Esophagus squamous epithelium (tissue), 5 donors: ENCODE measurements around the gene FITM1. TPM values are rescaled to one million over a fixed set of nuclear protein-coding genes. Genes with fewer than 3 reads are reported as not detected.

Experiments used
- DNase-seq: peaks from one replicate; lab custom pipeline; 2025; lab: John Stamatoyannopoulos, UW
- H3K27ac ChIP-seq, 4 donors: fragments of 200-600 bp; sonication (generic); one replicate each; pipeline ENCODE4 v1.5.1; 2016 to 2019; ENCODE audit warnings: mild to moderate bottlenecking in 1 of 4
- H3K27me3 ChIP-seq, 4 donors: fragments of 200-600 bp; sonication (generic); 1 replicate in 3 of 4; 2 replicates in 1 of 4; pipeline versions ENCODE4 v1.5.1 to v1.6.0; 2017 to 2021; ENCODE audit warnings: antibody characterized with exemption in 1 of 4
- H3K36me3 ChIP-seq, 3 donors: fragments of 200-600 bp; sonication (generic); one replicate each; pipeline ENCODE4 v1.5.1; 2016 to 2019
- H3K4me1 ChIP-seq, 3 donors: fragments of 200-600 bp; sonication (generic); one replicate each; pipeline ENCODE4 v1.5.1; 2017 to 2019
- H3K4me3 ChIP-seq, 4 donors: fragments of 200-600 bp; sonication (generic); 1 replicate in 3 of 4; 2 replicates in 1 of 4; pipeline ENCODE4 v1.5.1; 2016 to 2019; ENCODE audit warnings: mild to moderate bottlenecking in 2 of 4, moderate library complexity in 1 of 4
- H3K9me3 ChIP-seq, 3 donors: fragments of 200-600 bp; sonication (generic); one replicate each; pipeline ENCODE4 v1.5.1; 2016 to 2019
- POLR2A ChIP-seq, 4 donors: fragments of 450-650 bp; IDR thresholded peaks; one replicate each; pipeline ENCODE4 v1.6.1; 2017; ENCODE audit warnings: antibody characterized with exemption in 4 of 4, mild to moderate bottlenecking in 4 of 4, moderate library complexity in 3 of 4
- WGBS, 2 donors: methylation state at CpG; one replicate each; pipeline ENCODE4 v1.1.5; 2018; 5-methylcytosine and 5-hydroxymethylcytosine counted together
- intact Hi-C: fragments of 100-400 bp; cut with DNase I; formaldehyde crosslinking; loops from one replicate; pipeline ENCODE4 v1.15.0; 2022
- total RNA-seq, 4 donors: library from RNA; depleted of rRNA; stranded (reverse); fragments of >200 nt; gene quantifications; one replicate each; pipeline ENCODE4 v1.1.0, GENCODE V29; 2016
- TF ChIP-seq, protein P1 (sequence below), 6 experiments: fragments of 450-650 bp in 4 of 6; fragments of 200-600 bp in 2 of 6; sonication (generic) in 2 of 6; IDR thresholded peaks; one replicate each; pipeline ENCODE4 v1.5.1; 2016 to 2019; ENCODE audit warnings: antibody characterized with exemption in 6 of 6, mild to moderate bottlenecking in 4 of 6, moderate library complexity in 4 of 6
- donor health status: DM: yes; HTN: yes; CAD: no.

FITM1 gene
- total RNA-seq, 4 donors from 2014 or later, result 0.42 to 3.7 (median 0.95) TPM; not detected in 1

DNA sequence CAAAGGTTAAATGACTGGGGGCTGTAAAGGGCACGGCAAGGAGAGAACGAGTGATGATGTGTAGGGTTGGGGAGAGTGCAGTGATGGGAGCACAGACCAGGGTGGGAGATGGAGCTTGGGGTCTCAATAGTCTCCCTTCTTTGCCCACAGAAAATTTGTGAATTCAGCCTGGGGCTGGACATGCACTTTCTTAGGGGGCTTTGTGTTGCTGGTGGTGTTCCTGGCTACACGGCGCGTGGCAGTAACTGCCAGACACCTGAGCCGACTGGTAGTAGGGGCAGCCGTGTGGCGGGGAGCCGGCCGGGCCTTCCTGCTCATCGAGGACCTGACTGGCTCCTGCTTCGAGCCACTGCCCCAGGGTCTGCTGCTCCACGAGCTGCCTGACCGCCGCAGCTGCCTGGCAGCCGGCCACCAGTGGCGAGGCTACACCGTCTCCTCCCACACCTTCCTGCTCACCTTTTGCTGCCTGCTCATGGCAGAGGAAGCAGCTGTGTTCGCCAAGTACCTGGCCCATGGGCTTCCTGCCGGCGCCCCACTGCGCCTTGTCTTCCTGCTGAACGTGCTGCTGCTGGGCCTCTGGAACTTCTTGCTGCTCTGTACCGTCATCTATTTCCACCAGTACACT, 1.7 kb downstream of the FITM1 start:
- peak overlapping the region in 2 of 4 donors; percentile 59 to 81 for H3K27ac ChIP-seq
- intact Hi-C loops, result no loop called here

DNA sequence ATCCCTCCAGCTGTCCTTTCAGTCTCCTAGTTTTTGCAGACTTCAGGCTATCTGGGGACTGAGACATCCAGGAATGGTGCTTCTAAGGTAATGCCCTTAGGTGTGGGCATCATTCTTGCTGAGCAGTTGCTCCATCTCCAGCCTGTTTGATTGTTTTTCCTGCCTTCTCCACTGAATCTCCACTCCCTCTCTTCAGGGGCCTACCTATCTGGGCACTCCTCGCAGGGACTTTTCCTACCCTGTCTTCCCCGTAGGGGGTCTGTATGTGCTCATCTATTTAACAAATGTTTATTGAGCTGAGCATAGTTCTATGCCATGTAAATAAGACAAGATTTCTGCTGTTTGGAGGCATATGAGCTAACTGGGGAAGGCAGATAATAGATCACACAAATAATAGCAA, 2.5 kb downstream of the FITM1 start:
- Histone ChIP-seq H3K27me3 (no peaks in the 10 kb centered on the region), H3K4me3 (no peak overlapping the region), H3K9me3 (no peaks in the 10 kb centered on the region), H3K4me1 (peaks cover 19 to 42% (median 20%) of the 10 kb centered on the region in 3 donors), H3K36me3 (peaks cover 3 to 9% (median 5%) of the 10 kb centered on the region in 3 donors), H3K27ac (no peak overlapping the region)
- TF ChIP-seq POLR2A (IDR thresholded peaks at IDR 0.05), result no peak
- TF ChIP-seq, protein P1, sequence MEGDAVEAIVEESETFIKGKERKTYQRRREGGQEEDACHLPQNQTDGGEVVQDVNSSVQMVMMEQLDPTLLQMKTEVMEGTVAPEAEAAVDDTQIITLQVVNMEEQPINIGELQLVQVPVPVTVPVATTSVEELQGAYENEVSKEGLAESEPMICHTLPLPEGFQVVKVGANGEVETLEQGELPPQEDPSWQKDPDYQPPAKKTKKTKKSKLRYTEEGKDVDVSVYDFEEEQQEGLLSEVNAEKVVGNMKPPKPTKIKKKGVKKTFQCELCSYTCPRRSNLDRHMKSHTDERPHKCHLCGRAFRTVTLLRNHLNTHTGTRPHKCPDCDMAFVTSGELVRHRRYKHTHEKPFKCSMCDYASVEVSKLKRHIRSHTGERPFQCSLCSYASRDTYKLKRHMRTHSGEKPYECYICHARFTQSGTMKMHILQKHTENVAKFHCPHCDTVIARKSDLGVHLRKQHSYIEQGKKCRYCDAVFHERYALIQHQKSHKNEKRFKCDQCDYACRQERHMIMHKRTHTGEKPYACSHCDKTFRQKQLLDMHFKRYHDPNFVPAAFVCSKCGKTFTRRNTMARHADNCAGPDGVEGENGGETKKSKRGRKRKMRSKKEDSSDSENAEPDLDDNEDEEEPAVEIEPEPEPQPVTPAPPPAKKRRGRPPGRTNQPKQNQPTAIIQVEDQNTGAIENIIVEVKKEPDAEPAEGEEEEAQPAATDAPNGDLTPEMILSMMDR (IDR thresholded peaks at IDR 0.05), result no peak
- intact Hi-C loops, result no loop called here
- DNase-seq, result no peak
- 91 to 100% methylated on average over 2 of the region's 2 CpGs for WGBS, 2 donors

More for the DNA sequence above, 1.7 kb downstream of the FITM1 start:
- DNase-seq, result no peak
- Histone ChIP-seq H3K4me1 (peaks cover 11 to 34% (median 13%) of the 10 kb centered on the region in 3 donors), H3K27me3 (no peaks in the 10 kb centered on the region), H3K4me3 (no peak overlapping the region), H3K36me3 (peaks cover 0 to 1% (median 0%) of the 10 kb centered on the region in 3 donors), H3K9me3 (no peaks in the 10 kb centered on the region)
- TF ChIP-seq, protein P1 (IDR thresholded peaks at IDR 0.05), result no peak
- 42 to 44% methylated on average over 14 to 18 of the region's 24 CpGs for WGBS, 2 donors

DNA sequence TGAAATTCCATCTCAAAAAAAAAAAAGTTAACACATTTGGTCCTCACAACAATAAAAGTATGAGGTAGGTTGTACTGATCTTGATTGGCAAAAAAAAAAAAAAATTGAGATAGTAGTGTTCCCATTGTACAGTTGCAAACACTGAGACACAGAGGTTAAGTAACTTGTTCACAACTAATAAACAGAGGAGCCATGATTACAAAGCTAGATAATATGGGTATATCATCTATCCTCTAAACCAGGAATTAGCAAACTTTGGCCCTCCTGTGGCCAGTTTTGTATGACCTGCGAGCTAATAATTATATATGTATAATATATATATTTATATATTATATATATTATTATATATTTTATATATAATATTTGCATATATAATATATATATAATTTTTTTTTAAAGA, 3.3 kb downstream of the FITM1 start:
- intact Hi-C loops, result no loop called here
- TF ChIP-seq, protein P1 (IDR thresholded peaks at IDR 0.05), result no peak
- no peak for TF ChIP-seq POLR2A (IDR thresholded peaks at IDR 0.05)
- Histone ChIP-seq H3K4me1 (peaks cover 20 to 50% (median 25%) of the 10 kb centered on the region in 3 donors), H3K27ac (no peak overlapping the region), H3K9me3 (no peaks in the 10 kb centered on the region), H3K36me3 (peaks cover 10 to 17% (median 12%) of the 10 kb centered on the region in 3 donors), H3K27me3 (no peaks in the 10 kb centered on the region), H3K4me3 (no peak overlapping the region)
- DNase-seq, result no peak
- 73 to 94% methylated on average over 1 of the region's 1 CpG for WGBS, 2 donors

DNA sequence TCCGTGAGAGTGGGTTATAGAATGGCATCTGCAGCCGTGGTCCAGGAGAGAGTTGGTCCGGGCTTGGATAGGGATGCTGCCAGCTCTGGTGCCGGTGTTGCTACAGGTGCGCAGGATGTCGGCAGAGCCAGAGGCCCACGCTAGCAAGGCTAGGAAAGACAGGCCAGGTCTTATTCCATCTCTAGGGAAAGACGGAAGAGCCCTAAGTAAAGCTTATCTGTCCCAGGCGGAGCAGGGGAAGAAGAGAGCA, 5.0 kb downstream of the FITM1 start:
- H3K9me3 ChIP-seq, result no peaks in the 10 kb centered on the region
- peaks cover 31 to 68% (median 41%) of the 10 kb centered on the region in 3 donors for H3K4me1 ChIP-seq
- H3K27ac ChIP-seq, result peak overlapping the region; percentile 95 to 98 (median 96)
- 2 to 4% methylated on average over 9 of the region's 9 CpGs for WGBS, 2 donors
- no peak for DNase-seq
- H3K4me3 ChIP-seq, result peak overlapping the region; percentile 77 to 100 (median 88)
- peaks cover 17 to 27% (median 17%) of the 10 kb centered on the region in 3 donors for H3K36me3 ChIP-seq
- H3K27me3 ChIP-seq, result no peaks in the 10 kb centered on the region
- TF ChIP-seq, protein P1 (IDR thresholded peaks at IDR 0.05), result no peak
- TF ChIP-seq POLR2A (IDR thresholded peaks at IDR 0.05), result no peak
- intact Hi-C loops, result no loop called here

DNA sequence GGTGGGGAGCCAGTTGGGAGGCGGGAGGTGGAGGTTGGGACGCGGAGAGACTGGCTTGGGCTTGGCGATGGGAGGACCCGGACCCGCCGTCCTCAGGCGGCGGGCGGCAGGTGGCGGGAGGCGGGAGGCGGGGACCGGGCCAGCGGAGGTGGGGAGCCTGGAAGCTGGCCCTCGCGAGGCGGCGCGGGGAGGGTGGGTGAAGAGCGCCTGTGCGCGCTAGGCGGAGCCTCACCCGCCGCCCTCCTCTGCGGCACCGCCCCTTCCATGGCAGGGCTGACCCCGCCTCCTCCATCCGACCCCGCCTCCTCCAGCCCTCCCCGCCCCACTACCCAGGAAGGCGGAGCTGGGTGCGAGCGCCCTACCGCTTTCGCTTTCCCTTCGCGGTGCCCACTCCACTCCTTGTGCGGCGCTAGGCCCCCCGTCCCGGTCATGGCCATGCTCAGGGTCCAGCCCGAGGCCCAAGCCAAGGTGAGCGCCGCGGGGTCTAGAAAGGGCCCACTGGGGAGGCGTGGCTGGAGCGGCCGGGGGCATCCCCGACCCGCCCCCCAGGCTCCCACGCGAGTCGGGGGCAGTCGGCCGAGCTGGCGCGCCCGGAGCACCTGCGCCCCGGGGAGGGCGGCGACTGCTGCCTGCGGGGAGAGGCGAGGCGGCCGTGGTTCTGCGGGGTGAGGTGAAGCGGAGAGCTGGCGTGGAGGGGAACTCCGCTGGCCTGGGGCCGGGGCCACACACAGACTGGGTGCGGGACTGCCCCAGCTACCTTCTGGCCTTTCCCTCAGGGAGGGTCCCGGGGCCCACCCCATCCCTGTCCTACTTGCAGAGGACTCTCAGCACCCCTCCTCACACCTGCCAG, 5.6 kb downstream of the FITM1 start, which contains the start of gene PSME1:
PSME1 (plus strand) TSS at position 361 of the 850 bp plus-strand sequence; CDS start at position 430, 69 bp downstream.
- Histone ChIP-seq H3K27ac (peak within 1 kb of the TSS; percentile 95 to 98 (median 96)), H3K4me3 (peak within 1 kb of the TSS; percentile 77 to 100 (median 88)), H3K36me3 (peaks cover 17 to 27% (median 17%) of the 10 kb centered on the region in 3 donors), H3K27me3 (no peaks in the 10 kb centered on the region), H3K9me3 (no peaks in the 10 kb centered on the region), H3K4me1 (peaks cover 31 to 73% (median 41%) of the 10 kb centered on the region in 3 donors)
- intact Hi-C loops, result no loop called here
- 0% methylated on average over 14 to 15 of the region's 75 CpGs for WGBS, 2 donors
- peak in 2 of 4 donors; percentile 33 to 71 for TF ChIP-seq POLR2A (IDR thresholded peaks at IDR 0.05)
- TF ChIP-seq, protein P1 (IDR thresholded peaks at IDR 0.05), result peak in 2 of 6 experiments; percentile 16 to 18
- DNase-seq, result peak; percentile 57
